Right lobe of liver (tissue), 4 donors: ENCODE measurements around the gene TRAPPC12.

ENCODE experiments used
- CTCF ChIP-seq, 4 donors: fragments of 200-600 bp in 3 of 4; fragments of 450-650 bp in 1 of 4; IDR thresholded peaks; one replicate each; pipeline versions ENCODE4 v1.5.1 to v1.8.0; 2016 to 2022; ENCODE audit warnings: antibody characterized with exemption in 4 of 4, mild to moderate bottlenecking in 2 of 4
- POLR2A ChIP-seq: fragments of 450-650 bp; IDR thresholded peaks from one replicate; pipeline ENCODE4 v1.6.1; 2017; ENCODE audit warnings: antibody characterized with exemption, mild to moderate bottlenecking
- donor health status: DM: no; HTN: no; CAD: no.
- donor health status: DM: no; HTN: no; CAD: no.
- donor health status: DM: no; HTN: yes; CAD: no.

GRCh38 chr2:3483227-3483985 lies 103.9 kb downstream of the TRAPPC12 start:
- TF ChIP-seq POLR2A (no peak), CTCF (IDR thresholded peaks at IDR 0.05) (no peak)
